Stimulated activated CD4-positive, alpha-beta T cell treated with anti-CD3 and anti-CD28 coated beads, TNF-alpha, amount 100 ng/mL, for 48 hours (primary cell): ENCODE measurements around the gene HDLBP.
"Not testable (repeated sequence)": the region's sequence is repeated elsewhere in the genome, so short reads cannot be mapped to it uniquely, and the experiment has no call there.

Source experiments
- DNase-seq, 3 donors: peaks; one replicate each; pipeline ENCODE4 v3.0.0-alpha.2; 2020; ENCODE audit warnings: low read depth in 3 of 3

HDLBP gene

DNA sequence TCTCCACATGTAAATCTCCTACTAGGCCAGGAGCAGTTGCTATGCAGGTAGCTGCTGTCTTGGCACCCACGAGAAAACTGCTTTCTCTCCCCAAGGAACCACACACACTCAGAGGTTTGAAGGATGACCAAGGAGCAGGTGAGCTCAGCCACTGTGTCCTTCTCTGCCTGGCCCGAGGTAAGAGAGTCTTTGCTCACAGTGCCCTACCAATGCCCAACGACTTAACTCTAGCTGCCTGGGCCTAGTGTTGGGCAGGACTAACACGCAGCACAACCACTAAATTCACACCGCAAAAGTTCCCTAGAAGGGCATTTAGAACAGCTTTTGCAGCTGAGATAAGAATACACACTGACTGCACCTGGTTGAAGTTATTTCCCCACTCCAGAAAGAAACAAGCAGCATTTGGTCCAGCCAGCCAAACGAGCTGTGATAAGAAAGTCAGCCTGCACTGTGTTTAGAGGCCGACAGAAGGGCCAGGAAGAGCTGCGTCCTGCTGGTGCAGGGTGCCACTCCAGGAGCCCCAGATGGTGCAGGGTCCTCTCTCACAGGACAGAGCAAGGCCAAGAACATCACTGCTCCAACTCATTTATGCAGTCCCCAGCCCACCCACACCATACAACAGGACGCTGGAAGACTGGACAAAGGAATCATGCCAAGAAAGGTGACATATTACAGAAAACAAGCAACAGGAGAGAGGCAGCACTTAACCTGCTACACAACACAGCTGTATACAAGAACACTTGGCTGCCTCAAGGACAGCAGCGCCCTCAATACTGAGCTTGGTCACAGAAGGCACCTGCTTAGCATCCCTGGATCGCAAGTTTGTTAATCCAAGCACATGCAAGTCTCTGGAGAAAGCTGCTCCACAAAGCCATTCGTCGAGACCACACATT, 12.5 kb downstream of the HDLBP start:
- DNase-seq: no peak

GRCh38 chr2:241302083-241302482, 13.4 kb downstream of the HDLBP start:
- DNase-seq: no peak

DNA sequence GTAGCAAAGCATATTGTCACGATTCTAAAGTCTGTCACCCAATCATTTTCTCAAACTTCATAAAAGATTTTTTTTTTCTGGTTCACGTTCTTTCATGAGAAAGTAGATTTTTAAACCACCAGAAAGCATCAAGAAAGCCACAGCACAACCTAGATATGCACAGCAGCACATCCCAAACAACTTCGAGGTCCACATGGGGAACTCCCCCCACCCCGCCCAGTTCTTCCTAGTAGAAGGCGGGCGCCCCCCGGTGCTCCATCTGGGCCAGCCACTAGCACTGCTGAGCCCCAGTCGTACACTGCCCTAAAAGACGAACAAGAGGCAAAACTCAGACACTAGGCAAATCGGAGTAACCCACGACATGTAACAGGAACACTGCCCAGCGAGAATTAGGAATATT, 15.5 kb downstream of the HDLBP start:
- DNase-seq: peak in 1 of 3 donors; percentile 13

- DNase-seq: no peak
Observed at GRCh38 chr2:241298673-241299072, 16.8 kb downstream of the HDLBP start.

- no peak for DNase-seq
Observed at GRCh38 chr2:241296767-241297166, 18.7 kb downstream of the HDLBP start.

GRCh38 chr2:241295326-241296095, 20.0 kb downstream of the HDLBP start:
- no peak for DNase-seq

- DNase-seq: not testable (repeated sequence)
Observed at GRCh38 chr2:241293378-241293797, 22.1 kb downstream of the HDLBP start.

GRCh38 chr2:241291977-241292376, 23.5 kb downstream of the HDLBP start:
- DNase-seq: no peak

DNA sequence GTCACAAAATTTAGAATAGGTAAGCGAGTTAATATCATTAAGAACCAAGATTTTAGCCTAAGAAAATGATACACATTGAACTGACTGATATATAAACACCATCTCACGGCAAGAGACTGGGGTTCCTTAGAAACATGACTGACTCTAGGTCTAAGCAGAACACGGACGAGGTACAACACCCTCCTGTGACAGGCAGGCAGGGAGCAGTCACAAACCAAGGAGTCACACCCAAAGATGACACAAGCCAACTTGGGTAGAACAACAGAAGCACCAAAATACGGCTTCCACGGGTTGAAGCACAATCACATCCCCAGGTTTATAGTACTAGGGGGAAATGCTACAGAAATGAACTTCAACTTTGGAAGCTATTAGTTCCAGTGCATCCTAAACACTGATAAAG, 24.3 kb downstream of the HDLBP start:
- no peak for DNase-seq

DNA sequence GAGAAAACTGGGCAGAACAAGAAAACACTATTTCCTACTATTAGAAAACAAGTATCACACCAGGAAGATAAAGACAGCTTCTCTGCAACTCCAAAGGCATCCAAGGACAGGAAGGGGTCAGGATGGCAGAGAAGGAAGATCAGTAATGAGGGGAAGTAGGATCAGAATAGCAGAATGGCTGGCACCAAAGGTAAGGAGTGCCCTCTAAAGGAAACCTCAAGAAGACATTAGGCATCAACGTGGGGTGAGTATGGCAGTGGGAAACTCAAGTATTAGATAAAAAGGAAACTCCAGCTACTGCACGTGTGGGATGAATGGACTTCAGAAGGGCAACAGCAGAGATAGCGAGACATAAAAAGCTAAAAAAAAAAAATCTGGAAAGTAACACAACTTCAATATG, 25.9 kb downstream of the HDLBP start:
- DNase-seq: no peak

- DNase-seq: no peak
Observed at GRCh38 chr2:241289053-241289452, 26.4 kb downstream of the HDLBP start.

- no peak for DNase-seq
Observed at GRCh38 chr2:241288324-241288888, 27.1 kb downstream of the HDLBP start.

DNA sequence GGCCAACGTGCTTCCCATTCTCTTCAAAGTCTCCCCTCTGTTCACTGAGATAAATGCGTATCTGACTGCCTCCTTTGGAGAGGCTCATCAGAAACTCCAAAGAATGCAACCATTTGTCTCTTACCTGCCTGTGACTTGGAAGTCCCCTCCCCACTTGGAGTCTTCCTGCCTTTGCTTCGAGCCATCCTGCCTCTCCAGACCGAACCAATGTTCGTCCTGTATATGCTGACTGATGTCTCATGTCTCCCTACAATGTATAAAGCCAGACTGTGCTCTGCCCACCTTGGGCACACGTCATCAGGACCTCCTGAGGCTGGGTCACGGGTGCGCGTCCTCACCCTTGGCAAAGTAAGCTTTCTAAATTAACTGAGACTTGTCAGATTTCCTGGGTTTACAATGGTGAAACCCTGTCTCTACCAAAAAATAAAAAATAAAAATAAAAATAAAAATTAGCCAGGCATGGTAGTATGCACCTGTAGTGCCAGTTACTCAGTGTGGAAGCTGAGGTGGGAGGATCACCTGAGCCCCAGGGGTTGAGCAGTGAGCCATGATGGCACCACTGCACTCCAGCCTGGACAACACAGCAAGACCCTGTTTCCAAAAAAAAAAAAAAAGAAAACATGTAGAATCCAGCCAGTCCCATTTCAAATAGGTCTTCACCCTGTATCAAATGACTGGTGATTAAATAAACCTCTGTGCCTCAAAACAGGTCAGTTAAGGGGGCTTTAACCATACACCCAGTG, 29.0 kb downstream of the HDLBP start:
- DNase-seq: no peak

- DNase-seq: no peak
Observed at GRCh38 chr2:241285596-241285995, 29.9 kb downstream of the HDLBP start.

DNA sequence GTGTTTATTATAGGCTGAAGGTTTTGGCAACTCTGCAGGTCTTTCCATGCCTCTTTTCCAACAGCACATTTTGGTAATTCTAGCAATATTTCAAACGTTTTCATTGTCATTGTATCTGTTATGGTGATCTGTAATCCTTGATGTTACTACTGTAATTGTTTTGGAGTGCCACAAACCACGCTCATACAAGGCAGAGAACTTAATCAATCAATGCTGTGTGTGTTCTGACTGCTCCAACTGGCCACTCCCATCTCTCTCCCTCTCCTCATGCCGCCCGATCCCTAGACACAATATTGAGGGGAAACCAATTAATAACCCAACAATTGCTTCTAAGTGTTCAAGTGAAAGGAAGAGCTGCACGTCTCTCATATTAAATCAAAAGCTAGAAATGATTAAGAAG, 32.9 kb downstream of the HDLBP start:
- DNase-seq: no peak

GRCh38 chr2:241280291-241280690, 35.2 kb downstream of the HDLBP start:
- DNase-seq: no peak

DNA sequence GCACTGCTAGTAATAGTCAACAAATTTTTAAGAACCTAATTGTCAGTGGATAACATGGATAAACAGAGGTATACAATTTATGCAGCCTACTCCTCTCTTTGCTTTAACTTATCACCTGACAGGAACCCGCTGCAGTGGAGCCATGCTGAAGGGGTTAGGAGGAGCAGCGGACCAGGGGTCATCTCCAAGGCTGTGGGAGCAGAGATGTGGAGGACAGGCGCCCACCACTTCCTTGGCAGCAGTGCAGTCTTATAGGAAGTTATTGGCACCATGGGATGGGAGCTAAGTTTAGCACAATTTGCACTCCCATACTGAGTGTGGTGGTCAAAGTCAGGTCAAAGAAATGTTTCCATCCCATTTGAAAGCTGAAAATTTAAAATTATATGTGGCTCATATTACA, 35.6 kb downstream of the HDLBP start:
- no peak for DNase-seq

- no peak for DNase-seq
Observed at GRCh38 chr2:241279413-241279812, 36.1 kb downstream of the HDLBP start.

- DNase-seq: not testable (repeated sequence)
Observed at GRCh38 chr2:241278306-241278705, 37.2 kb downstream of the HDLBP start.

DNA sequence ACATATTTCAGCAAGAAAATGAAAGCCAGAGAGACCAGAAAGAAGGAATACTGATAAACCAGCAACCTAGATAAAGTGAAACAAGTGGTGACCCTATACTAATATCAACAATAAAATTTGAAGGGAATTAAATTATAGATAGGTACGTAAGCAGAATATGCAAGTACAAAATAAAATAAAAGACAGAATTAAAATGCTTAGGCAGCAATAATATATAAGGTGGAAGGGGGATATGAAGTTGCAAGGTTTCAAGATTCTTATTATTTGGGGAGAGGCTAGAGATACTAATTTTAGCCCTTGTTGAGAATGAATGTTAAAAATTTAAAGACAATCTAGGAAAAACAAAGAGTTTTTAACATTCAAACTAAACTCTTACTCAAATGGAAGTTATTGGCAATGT, 39.6 kb downstream of the HDLBP start:
- no peak for DNase-seq

DNA sequence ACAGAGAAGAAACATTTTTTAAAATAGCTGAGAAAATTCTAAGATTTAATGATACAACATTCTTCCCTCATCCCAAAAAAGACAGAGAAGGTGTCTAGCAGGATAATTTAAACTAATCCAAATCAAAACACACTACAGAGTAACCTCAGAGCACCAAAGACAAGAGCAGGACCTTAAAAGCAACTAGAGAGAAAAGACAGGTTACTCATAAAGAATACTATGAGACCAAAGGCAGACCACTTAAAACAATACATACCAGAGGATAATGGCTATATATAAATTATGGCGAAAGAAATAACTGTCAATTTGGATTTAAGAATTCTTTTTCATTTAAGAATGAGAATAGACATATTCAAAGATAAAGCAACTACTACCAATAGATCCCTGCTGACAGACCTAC, 40.0 kb downstream of the HDLBP start:
- DNase-seq: no peak

DNA sequence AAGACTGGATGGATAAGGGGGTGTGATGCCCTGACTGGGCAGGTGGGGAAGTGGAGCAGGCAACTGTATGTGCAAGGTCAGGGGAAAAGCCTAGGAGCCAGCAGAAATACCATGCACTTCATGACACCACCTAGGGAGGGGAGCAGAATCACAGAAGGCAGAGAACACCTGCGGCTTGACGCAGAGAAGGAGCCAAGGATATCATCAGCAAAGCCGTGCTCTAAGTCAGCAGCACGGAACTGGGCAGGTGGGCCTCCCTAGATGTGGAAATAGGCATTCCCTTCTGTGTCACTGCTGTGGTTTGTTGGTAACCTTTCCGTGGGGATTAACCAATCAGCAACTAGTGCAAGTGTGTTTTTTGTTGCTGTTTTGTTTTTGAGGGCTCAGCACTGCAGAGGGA, 41.3 kb downstream of the HDLBP start:
- no peak for DNase-seq
